ENCODE results near the gene KDM2B. TPM values are rescaled to one million over a fixed set of nuclear protein-coding genes. Genes with fewer than 3 reads are reported as not detected.
"Not testable (repeated sequence)": the region's sequence is repeated elsewhere in the genome, so short reads cannot be mapped to it uniquely, and the experiment has no call there.

KDM2B gene
- total RNA-seq, 1 donor from 2014 or later, result 10.1 TPM

- ATAC-seq (no peak), DNase-seq (ENCODE audit: low spot score) (no peak)
Measured at GRCh38 chr12:121590476-121591143, 9.8 kb upstream of the KDM2B start.

DNA sequence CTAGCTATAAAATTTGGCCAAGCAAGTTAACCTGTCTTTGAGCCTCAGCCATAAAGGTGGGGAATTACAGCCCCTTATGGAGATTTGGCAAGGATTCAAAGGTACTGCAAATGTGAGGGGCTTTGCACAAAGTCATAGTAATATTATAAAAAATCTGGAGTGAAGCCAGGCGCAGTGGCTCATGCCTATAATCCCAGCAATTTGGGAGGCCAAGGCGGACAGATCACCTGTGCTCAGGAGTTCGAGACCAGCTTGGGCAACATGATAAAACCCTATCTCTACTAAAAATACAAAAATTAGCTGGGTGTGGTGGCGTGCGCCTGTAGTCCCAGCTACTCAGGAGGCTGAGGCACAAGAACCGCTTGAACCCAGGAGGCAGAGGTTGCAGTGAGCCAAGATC lies 4.1 kb upstream of the KDM2B start:
- not testable (repeated sequence) for ATAC-seq; DNase-seq (ENCODE audit: low spot score)

GRCh38 chr12:121583334-121583661 lies 2.5 kb upstream of the KDM2B start:
- not testable (repeated sequence) for ATAC-seq; DNase-seq (ENCODE audit: low spot score)

- ATAC-seq (no peak), DNase-seq (ENCODE audit: low spot score) (no peak)
Measured at GRCh38 chr12:121582583-121583333, 1.9 kb upstream of the KDM2B start.

DNA sequence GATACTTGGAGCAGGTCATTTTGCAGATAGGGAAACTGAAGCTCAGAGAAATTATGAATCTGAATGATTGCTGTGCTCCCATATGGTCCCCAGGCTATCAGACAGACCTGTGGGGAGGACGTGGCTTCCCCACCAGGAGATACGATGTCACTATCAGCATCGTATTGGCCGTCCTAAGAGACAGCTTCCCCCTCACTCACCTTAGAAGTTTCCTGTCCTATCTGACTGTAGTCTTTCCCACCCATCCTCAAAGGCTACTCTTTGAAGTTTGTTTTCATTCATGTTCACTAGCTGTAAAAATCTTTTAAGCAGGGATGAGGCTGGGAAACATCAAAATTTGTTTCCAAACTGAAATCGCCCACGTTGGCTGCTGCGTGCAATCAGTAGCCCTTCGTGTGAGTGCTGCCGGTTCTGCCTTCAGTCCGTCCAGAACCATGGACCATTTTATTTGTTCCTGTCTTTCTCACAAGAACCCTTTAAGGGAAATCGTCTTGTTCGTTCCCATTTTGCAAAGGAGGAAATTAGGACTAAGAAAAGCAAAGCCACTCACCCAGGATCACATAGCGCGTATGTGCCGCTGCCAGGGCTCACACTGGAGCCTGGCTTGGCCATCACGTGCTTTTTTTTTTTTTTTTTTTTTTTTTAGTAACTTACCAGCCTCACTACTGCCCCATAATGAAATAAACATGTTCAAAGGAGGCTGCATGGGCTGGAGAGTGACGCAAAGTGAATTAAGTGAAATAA lies 1.0 kb upstream of the KDM2B start:
- DNase-seq (ENCODE audit: low spot score) (no peak), ATAC-seq (no peak)

DNA sequence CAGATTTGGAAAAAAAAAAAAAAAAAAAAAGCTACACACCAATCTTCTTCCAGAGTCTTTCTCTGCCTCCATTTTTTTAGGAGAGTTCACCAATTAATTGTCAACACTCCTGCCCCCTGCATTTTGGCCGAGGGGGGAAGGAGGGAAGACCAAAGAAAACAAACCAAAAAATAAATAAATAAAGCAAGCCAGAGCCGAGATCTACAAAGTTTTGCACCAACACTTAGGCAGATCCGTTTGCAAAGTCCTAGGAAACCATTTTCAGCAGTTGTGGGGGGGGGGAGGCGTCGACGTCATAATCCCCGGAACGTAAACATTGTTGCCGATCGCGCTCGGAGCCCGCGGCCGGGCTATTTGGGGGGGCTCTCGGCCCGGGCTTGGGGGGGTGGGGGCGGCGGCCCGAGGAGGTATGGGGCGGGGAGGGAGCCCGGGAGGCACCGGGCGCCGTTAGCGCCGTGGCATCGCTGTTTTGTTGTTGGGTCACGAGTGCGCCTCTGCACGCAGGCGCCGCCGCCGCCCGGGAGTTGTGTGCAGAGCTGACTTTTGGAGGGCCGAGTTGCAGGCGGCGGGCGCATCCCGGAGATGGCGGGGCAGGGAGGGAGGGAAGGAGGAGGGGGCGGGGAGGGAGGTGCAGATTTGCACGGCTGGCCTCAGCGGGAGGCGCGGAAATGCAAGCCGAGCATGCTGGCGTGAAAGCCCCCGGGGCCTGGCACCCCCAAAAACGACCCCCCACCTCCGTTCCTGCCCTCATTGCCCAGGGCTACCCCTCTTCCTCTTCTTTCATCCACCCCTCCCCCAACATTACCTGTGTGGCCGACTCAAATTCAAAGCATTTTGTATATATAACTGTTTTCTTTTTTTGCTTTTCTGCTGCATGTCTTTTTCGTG lies 598 bp downstream of the KDM2B start:
- DNase-seq (ENCODE audit: low spot score) (peak; percentile 72), ATAC-seq (peak; percentile 79)

- DNase-seq (ENCODE audit: low spot score), result peak; percentile 49
- ATAC-seq, result peak; percentile 38
Measured at GRCh38 chr12:121579190-121579791, 1.5 kb downstream of the KDM2B start.

DNA sequence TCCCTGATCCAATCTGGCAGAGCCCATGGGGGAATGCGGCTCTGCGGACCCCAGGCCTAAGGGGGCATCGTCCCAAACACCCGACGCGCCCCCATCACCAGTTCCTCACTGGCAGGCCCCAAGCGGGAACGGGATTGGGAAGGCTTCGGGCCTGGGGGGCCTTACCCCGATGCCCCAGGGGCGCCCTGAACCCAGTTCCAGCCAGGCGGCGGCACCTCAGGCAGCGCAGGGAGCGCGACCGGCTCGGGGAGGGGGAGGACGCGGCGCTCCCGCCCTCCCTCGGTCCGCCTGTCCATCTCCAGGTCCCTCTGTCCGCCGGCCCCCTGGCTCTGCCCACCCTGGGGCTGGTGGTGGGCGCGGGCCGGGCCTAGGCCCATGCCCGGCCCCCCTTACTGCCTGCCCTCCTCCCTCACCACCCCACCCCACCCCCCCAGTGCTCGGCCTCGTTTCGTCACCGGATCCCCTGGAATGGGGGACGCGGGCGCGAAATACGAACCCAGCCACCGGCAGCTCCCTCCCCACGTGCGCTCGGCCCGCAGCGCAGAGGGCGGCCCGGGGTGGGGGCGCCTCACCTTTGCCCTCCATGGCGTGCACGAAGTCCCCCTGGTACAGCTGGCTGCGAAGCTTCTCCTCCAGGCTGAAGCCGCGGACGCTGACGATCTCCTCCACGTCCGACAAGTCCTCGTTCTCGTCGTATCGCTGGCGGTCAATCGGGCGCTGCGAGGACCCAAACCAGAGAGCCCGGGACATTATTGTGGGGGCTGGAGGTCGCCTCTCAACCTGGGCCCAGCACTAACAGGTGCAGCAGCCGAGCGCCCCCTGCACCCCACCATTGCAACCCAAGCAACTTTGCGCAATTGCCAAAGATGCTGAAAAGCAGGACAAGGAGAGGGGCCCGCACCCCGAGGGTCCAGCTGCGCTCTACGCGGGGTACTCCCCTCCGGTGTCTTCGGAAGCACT lies 2.3 kb downstream of the KDM2B start:
- ATAC-seq (no peak), DNase-seq (ENCODE audit: low spot score) (no peak)

- DNase-seq (ENCODE audit: low spot score) (no peak), ATAC-seq (no peak)
Measured at GRCh38 chr12:121577443-121578180, 3.2 kb downstream of the KDM2B start.

DNA sequence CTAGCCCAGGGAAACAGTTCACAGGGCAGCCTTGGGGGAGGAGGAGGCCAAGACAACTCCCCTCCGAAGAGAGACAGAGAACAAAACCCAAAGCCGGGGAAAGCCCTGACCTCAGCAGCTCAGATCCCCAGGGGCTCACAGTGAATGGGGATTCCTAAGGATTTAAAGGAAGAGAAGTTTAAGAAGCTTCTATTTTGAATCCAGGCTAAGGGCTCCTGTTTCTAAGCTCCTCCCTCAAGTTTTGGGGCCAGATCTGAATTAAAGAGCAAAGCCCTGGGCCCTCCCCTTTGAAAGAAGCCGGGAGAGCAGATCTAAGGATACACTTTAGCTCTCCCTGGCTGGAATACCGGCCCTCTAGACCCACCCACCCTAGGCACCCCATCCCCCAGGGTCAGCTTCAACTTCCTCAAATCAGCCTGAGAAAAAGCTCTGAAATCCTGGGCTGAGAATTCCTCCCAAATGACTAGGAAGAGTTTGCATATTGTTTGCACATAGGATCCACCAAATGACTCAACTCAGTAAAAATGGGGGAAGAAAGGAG lies 3.9 kb downstream of the KDM2B start:
- no peak for DNase-seq (ENCODE audit: low spot score)

GRCh38 chr12:121575952-121576625 lies 4.7 kb downstream of the KDM2B start:
- ATAC-seq, result no peak
- no peak for DNase-seq (ENCODE audit: low spot score)

More for the DNA sequence above, 3.9 kb downstream of the KDM2B start:
- ATAC-seq, result no peak

GRCh38 chr12:121575051-121575450 lies 5.8 kb downstream of the KDM2B start:
- DNase-seq (ENCODE audit: low spot score), result no peak
- no peak for ATAC-seq

DNA sequence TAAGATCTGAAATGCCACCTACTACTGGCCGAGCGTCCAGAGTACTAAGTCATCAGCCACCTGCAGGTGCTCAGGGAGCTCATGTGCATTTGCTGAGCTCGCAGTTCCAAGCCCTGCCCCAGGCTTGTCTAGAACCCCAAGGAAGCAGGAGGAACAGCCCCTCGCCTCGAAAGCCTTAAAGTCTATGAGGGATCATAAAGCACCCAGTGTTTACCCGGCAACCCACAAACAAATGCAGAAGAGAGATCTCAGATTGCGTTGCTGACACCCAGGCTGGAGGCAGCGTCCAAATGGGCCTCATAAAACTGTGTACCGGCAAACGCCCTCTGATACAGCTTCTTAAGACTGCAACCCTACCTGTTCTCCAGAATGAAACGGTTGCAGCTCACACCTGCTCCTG lies 6.8 kb downstream of the KDM2B start:
- no peak for ATAC-seq

GRCh38 chr12:121571920-121572319 lies 8.9 kb downstream of the KDM2B start:
- DNase-seq (ENCODE audit: low spot score), result no peak

More for the DNA sequence above, 6.8 kb downstream of the KDM2B start:
- DNase-seq (ENCODE audit: low spot score), result no peak

DNA sequence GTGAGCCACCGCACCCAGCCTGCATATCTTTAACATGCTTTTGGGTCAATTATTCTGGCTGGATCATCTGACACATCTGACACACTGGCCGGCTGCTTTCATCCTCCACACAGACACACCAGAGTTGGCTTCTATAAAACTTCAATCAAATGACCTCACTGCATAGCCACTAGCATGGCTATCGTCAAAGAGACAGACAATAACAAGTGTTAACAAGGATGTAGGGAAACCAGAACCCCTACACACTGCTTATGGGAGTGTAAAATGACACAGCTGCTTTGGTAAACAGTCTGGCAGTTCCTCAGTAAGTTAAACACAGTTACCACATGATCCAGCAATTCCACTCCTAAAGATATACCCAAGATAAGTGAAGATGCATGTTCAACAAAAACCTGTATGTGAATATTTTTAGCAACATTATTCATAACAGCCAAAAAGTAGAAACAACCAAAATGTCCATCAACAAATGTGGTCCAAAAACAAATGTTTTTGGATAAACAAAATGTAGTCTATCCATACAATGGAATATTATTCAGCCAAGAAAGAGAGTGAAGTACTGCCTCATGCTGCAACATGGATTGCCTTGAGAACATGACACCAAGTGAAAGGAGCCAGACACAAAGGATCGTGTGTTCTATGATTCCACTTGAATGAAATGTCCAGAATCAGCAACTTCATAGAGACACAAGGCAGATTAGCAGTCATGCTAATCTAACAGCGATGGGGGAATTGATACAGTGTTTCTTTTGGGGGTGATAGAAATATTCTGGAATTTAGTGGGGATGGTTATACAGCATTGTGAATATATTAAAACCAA lies 10.1 kb downstream of the KDM2B start:
- DNase-seq (ENCODE audit: low spot score) (no peak), ATAC-seq (no peak)

More at GRCh38 chr12:121571920-121572319, 8.9 kb downstream of the KDM2B start:
- ATAC-seq, result no peak

DNA sequence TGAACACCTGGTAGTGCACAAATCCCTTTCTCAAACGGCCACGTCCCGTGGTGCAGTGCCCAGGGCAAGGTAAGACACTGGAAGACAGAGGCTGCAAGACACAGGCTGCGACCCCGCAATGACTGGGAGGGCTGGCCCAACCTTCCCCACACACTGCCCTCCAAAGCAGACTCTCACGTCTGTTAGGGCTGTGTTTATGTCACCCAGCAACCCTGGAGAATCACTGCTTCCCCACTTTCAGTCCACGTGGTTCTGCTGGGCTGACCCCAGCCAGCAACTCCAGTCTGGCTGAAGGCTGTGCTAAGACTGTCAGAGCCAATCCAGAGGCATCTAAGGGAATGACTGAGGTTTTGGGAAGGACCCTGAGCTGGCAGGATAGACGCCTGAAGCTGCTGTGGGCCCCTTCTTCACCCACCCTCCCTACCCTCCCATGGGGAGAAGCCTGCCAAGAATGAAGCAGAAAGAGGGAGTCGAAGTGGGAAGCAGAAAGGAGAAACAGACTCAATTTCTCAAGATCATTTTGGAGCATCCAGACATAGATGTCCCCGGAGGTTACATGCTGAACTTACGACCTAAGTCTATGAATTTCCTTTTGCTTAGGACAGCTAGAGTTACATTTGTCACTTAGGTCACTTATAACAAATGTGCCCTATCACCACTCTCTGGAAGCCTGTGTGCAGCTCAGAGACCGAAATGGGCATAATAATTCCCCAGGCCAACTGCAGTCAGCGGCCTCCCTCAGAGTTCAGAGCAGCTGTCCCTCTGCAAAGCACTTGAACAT lies 11.7 kb downstream of the KDM2B start:
- ATAC-seq, result peak; percentile 46

More for the DNA sequence above, 11.7 kb downstream of the KDM2B start:
- DNase-seq (ENCODE audit: low spot score), result no peak
